SH-SY5Y (cell line): ENCODE results near the gene COMMD10.

Experiments
- GATA2 ChIP-seq: IDR thresholded peaks from 2 replicates; pipeline ENCODE4 v1.6.1; 2011; ENCODE audit warnings: mild to moderate bottlenecking, low read depth, low read length
- GATA3 ChIP-seq: IDR thresholded peaks from 2 replicates; pipeline ENCODE4 v1.6.1; 2011; ENCODE audit warnings: low read depth, mild to moderate bottlenecking, low read length, moderate library complexity

DNA sequence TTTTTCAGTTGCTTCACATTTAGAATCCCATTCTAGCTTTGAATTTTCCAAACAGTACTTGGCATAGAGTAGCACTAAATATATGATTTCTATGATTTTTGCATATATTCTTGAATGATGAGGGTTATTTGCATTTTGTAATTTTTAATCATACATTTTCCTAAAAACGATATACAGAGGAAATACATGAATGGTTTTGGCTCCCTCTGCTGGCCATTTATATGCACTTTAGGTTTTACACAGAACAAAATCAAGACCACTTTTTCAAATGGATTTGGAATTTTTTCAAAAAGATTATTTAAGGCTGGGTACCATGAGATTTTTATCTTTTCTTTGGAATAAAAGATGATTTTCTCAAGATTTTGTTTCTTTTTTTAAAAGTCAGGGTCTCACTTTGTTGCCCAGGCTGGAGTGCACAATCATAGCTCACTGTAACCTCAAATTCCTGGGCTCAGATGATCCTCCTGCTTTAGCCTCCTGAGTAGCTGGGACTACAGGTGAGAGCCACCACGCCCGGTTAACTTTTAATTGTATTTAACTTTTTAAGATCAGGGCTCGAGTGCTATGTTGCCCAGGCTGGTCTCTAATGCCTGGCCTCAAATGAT, 16.7 kb upstream of the COMMD10 start:
- no peak for TF ChIP-seq GATA2
- TF ChIP-seq GATA3: no peak
